HepG2 (cell line): Measurements from ENCODE around the gene RHBDF2. TPM values are rescaled to one million over a fixed set of nuclear protein-coding genes. Genes with fewer than 3 reads are reported as not detected.

Experiments used
- ATAC-seq: fragments of 200-7000 bp; cut with Tn5 transposase; 3 replicates; pipeline ENCODE4 v1.9.1; 2020; ENCODE audit warnings: mild to moderate bottlenecking, moderate library complexity
- BruUV-seq: library from RNA; stranded (reverse); fragments of 400-500 nt; replicated peaks from 2 replicates; lab custom pipeline; 2021; lab: Mats Ljungman, UMichigan
- CTCF ChIA-PET: fragments of 300-600 bp; formaldehyde crosslinking; extraction: SDS; loops from one replicate; lab custom pipeline; 2021; ENCODE audit warnings: low total read pairs, inconsistent platforms, low intra/inter-chr PET ratio; lab: Yijun Ruan, JAX
- POLR2A ChIA-PET: fragments of 350-600 bp; sonication (Branson Sonifier 250); formaldehyde crosslinking; loops from one replicate; lab custom pipeline; 2020; ENCODE audit warnings: antibody characterized with exemption, inconsistent platforms; lab: Yijun Ruan, JAX
- DNase-seq: peaks from one replicate; pipeline ENCODE4 v3.0.0-alpha.2; 2015; ENCODE audit warnings: low spot score
- FAIRE-seq: peaks from 3 replicates; lab custom pipeline; 2011; peaks lifted over from hg19 to GRCh38; lab: Jason Lieb, UNC
- H2AFZ ChIP-seq: one replicate; pipeline ENCODE4 v1.6.1; 2011; ENCODE audit warnings: low read length, inconsistent platforms
- H3K27ac ChIP-seq: fragments of 300-600 bp; 3 replicates; pipeline ENCODE4 v1.8.0; 2011; ENCODE audit warnings: mixed run types, mild to moderate bottlenecking, mixed read lengths, low read length, inconsistent platforms; ENCODE audit not compliant: insufficient read depth; ENCODE audit errors: extremely low read length
- H3K27me3 ChIP-seq, 2 experiments: fragments of 200-600 bp in 1 of 2; 2 replicates in 1 of 2; 3 replicates in 1 of 2; pipeline versions ENCODE4 v1.6.0 to v1.8.0; 2011; ENCODE audit warnings: low read length in 2 of 2, mild to moderate bottlenecking in 2 of 2, moderate library complexity in 2 of 2, inconsistent platforms in 1 of 2; ENCODE audit not compliant: insufficient read depth in 2 of 2, control insufficient read depth in 1 of 2
- H3K36me3 ChIP-seq, 2 experiments: fragments of 200-600 bp in 1 of 2; replicated peaks in 1 of 2; 2 replicates in 1 of 2; 3 replicates in 1 of 2; pipeline versions ENCODE4 v1.5.1 to v1.8.0; 2011; ENCODE audit warnings: low read length in 2 of 2, inconsistent platforms in 1 of 2; ENCODE audit not compliant: insufficient read depth in 2 of 2, control insufficient read depth in 1 of 2
- H3K4me1 ChIP-seq: 2 replicates; pipeline ENCODE4 v1.5.1; 2012; ENCODE audit warnings: low read length, inconsistent platforms; ENCODE audit not compliant: insufficient read depth
- H3K4me2 ChIP-seq: 2 replicates; pipeline ENCODE4 v1.6.0; 2011; ENCODE audit warnings: low read depth, low read length, inconsistent platforms
- H3K4me3 ChIP-seq, 3 experiments: fragments of 200-600 bp in 1 of 3; sonication (generic), shearing (Covaris generic) in 1 of 3; replicated peaks in 1 of 3; 2 replicates each; pipeline ENCODE4 v1.5.1; 2011 to 2016; ENCODE audit warnings: low read length in 3 of 3, inconsistent platforms in 2 of 3, low read depth in 2 of 3, mild to moderate bottlenecking in 2 of 3, control low read depth in 1 of 3, mixed read lengths in 1 of 3; ENCODE audit not compliant: insufficient read depth in 1 of 3
- H3K79me2 ChIP-seq: one replicate; pipeline ENCODE4 v1.6.1; 2011; ENCODE audit warnings: low read length, inconsistent platforms; ENCODE audit not compliant: insufficient read depth
- H3K9ac ChIP-seq: 2 replicates; pipeline ENCODE4 v1.6.0; 2011; ENCODE audit warnings: mild to moderate bottlenecking, low read depth, low read length, inconsistent platforms; ENCODE audit not compliant: insufficient read depth
- H3K9me3 ChIP-seq: 2 replicates; pipeline ENCODE4 v1.5.1; 2012; ENCODE audit warnings: mild to moderate bottlenecking, low read length
- H4K20me1 ChIP-seq: 2 replicates; pipeline ENCODE4 v1.6.0; 2011; ENCODE audit warnings: inconsistent platforms, mild to moderate bottlenecking, low read length, moderate library complexity; ENCODE audit not compliant: insufficient read depth
- AGO2 ChIP-seq: fragments of 200-400 bp; formaldehyde crosslinking; optimal IDR thresholded peaks from 2 replicates; pipeline ENCODE3; 2017; ENCODE audit warnings: mild to moderate bottlenecking, low read depth, low read length, moderate library complexity
- ASH2L ChIP-seq: fragments of 300-600, 200-600 bp; sonication (generic); IDR thresholded peaks from 2 replicates; pipeline ENCODE4 v1.7.0; 2017; ENCODE audit warnings: low read depth, mild to moderate bottlenecking, moderate library complexity, mixed read lengths, low read length; ENCODE audit not compliant: insufficient read length
- ATF1 ChIP-seq: IDR thresholded peaks from 2 replicates; pipeline ENCODE4 v1.6.1; 2016; ENCODE audit warnings: mild to moderate bottlenecking, control low read depth
- GABPA ChIP-seq, 2 experiments: IDR thresholded peaks; 2 replicates each; pipeline ENCODE4 v1.6.1; 2011 to 2016; ENCODE audit warnings: low read depth in 2 of 2, low read length in 1 of 2, missing biosample characterization in 1 of 2, missing genetic modification characterization in 1 of 2
- KAT2B ChIP-seq: fragments of 150-350 bp; IDR thresholded peaks from 2 replicates; pipeline ENCODE4 v1.6.1; 2014; ENCODE audit warnings: low read depth, low read length, borderline replicate concordance
- LCORL ChIP-seq, 2 experiments: fragments of 450-650 bp in 1 of 2; sonication (generic) in 1 of 2; formaldehyde crosslinking in 1 of 2; IDR thresholded peaks; 2 replicates each; pipeline versions ENCODE4 v1.5.0 to v1.6.1; 2017 to 2020; ENCODE audit warnings: antibody characterized with exemption in 1 of 2, missing genetic modification reagents in 1 of 2
- PATZ1 ChIP-seq: sonication (generic); formaldehyde crosslinking; IDR thresholded peaks from 2 replicates; pipeline ENCODE4 v1.4.0; 2020; ENCODE audit warnings: missing genetic modification reagents
- STAT6 ChIP-seq: sonication (generic); formaldehyde crosslinking; IDR thresholded peaks from 2 replicates; pipeline ENCODE4 v1.4.0; 2020; ENCODE audit warnings: missing genetic modification reagents, mild to moderate bottlenecking, borderline replicate concordance
- TFAP4 ChIP-seq: sonication (generic); IDR thresholded peaks from 2 replicates; pipeline ENCODE4 v1.6.1; 2016; ENCODE audit warnings: low read depth, borderline replicate concordance
- THAP7 ChIP-seq: sonication (generic); formaldehyde crosslinking; IDR thresholded peaks from 2 replicates; pipeline ENCODE4 v1.8.1; 2023; ENCODE audit warnings: mild to moderate bottlenecking, missing genetic modification reagents
- ZFX ChIP-seq: sonication (generic); formaldehyde crosslinking; IDR thresholded peaks from 2 replicates; pipeline ENCODE4 v1.4.0; 2020; ENCODE audit warnings: mild to moderate bottlenecking, low read depth, missing genetic modification reagents, moderate library complexity
- ZNF335 ChIP-seq: sonication (generic); formaldehyde crosslinking; IDR thresholded peaks from 2 replicates; pipeline ENCODE4 v1.4.0; 2020; ENCODE audit warnings: missing genetic modification reagents
- ZNF792 ChIP-seq: IDR thresholded peaks from 2 replicates; pipeline ENCODE4 v1.6.1; 2016
- ZNF891 ChIP-seq: sonication (generic); formaldehyde crosslinking; IDR thresholded peaks from 2 replicates; pipeline ENCODE4 v1.5.0; 2020; ENCODE audit warnings: mild to moderate bottlenecking, missing genetic modification reagents
- WGBS: methylation state at CpG from one replicate; pipeline ENCODE4 v1.1.6; 2017; ENCODE audit warnings: low lambda C conversion rate; 5-methylcytosine and 5-hydroxymethylcytosine counted together
- in situ Hi-C: cut with HindIII; loops from 2 replicates; pipeline ENCODE4 v1.10.0; 2017; ENCODE audit warnings: low pct_unique_long_range_greater_than_20kb; ENCODE audit not compliant: extremely low pct_ligation_motif_present
- intact Hi-C: fragments of 100-400 bp; cut with micrococcal nuclease; formaldehyde crosslinking; loops from one replicate; pipeline ENCODE4 v1.10.0; 2022; ENCODE audit not compliant: unreplicated experiment
- polyA plus RNA-seq, 8 experiments: library from polyadenylated mRNA; depleted of rRNA in 3 of 8; stranded (reverse) in 7 of 8; unstranded in 1 of 8; fragments of >200 nt; fragmentation: Illumina TruSeq in 4 of 8; extraction: Trizol in 4 of 8; gene quantifications; 2 replicates each; pipeline versions ENCODE4 v1.2.1 to v1.2.3, GENCODE V29; 2011 to 2016; ENCODE audit warnings: low read depth in 4 of 8, missing spikeins in 1 of 8, mixed read lengths in 1 of 8; ENCODE audit not compliant: insufficient read depth in 1 of 8
- total RNA-seq, 5 experiments: library from RNA; depleted of rRNA; stranded (reverse); fragments of >200 nt; fragmentation: Illumina TruSeq; extraction: Trizol; gene quantifications; 2 replicates each; pipeline ENCODE4 v1.2.3, GENCODE V29; 2016; ENCODE audit warnings: low read depth in 1 of 5

Gene RHBDF2
- total and polyA plus RNA-seq, 2 of the 13 experiments (the other 11 are each of a cell fraction or from before 2014, with no cell fraction given): 7.8 to 24.2 TPM

- Histone ChIP-seq H3K4me1 (peaks cover 66% of the 10 kb centered on the region), H3K9ac (peak overlapping the region; percentile 43; the same call in 1 of the 2 replicates), H2AFZ (no peak overlapping the region), H3K4me3 (peak overlapping the region in 2 of 3 experiments; percentile 9 to 47; a peak in 2 of 6 replicates), H3K27me3 (no peaks in the 10 kb centered on the region), H4K20me1 (peaks cover 33% of the 10 kb centered on the region; the same call in 1 of the 2 replicates), H3K4me2 (peak overlapping the region; percentile 72), H3K36me3 (0 out of 5 replicates have a peak, but pooled peaks cover 1 to 3% of the 10 kb centered on the region in 2 experiments), H3K27ac (no peak overlapping the region), H3K79me2 (peaks cover 4% of the 10 kb centered on the region), H3K9me3 (no peaks in the 10 kb centered on the region)
- no peak for FAIRE-seq
- BruUV-seq: no TSS peak
- intact Hi-C loops (no loop called here), in situ Hi-C loops (no loop called here)
- no peak for DNase-seq
- POLR2A ChIA-PET: interaction anchor here (0.5 to 12.2 kb wide), 9 partner anchors 8 to 243 kb away, joined by 3 to 252 read pairs (median 3); partner anchors contain the start of gene RHBDF2
- CTCF ChIA-PET: no interaction called here
- ATAC-seq: peak; percentile 52
- WGBS: 12% methylated on average over 7 of the region's 11 CpGs
- no peak for TF ChIP-seq KAT2B
- peak; percentile 47 for TF ChIP-seq AGO2
- no peak for TF ChIP-seq STAT6 (CRISPR knock-in tag)
- peak; percentile 64; the same call in 1 of the 2 replicates for TF ChIP-seq TFAP4
- 0 out of 2 replicates have a peak, but pooled peaks have one; percentile 6 for TF ChIP-seq PATZ1 (CRISPR knock-in tag)
- no peak for TF ChIP-seq GABPA (IDR thresholded peaks at IDR 0.05; ENCODE audit: low read depth, low read length)
- no peak for TF ChIP-seq GABPA (CRISPR knock-in tag; IDR thresholded peaks at IDR 0.05; ENCODE audit: low read depth)
- 0 out of 2 replicates have a peak, but pooled peaks have one; percentile 34 for TF ChIP-seq ZNF891 (CRISPR knock-in tag)
- TF ChIP-seq THAP7: peak; percentile 69; the same call in 1 of the 2 replicates
- no peak for TF ChIP-seq ATF1 (CRISPR knock-in tag)
- TF ChIP-seq ZFX (CRISPR knock-in tag): peak; percentile 31; the same call in 1 of the 2 replicates
- no peak for TF ChIP-seq ZNF792
- TF ChIP-seq ASH2L: no peak
- TF ChIP-seq ZNF335 (CRISPR knock-in tag): no peak
- no peak for TF ChIP-seq LCORL (IDR thresholded peaks at IDR 0.05)
- peak; percentile 59; the same call in 1 of the 2 replicates for TF ChIP-seq LCORL (CRISPR knock-in tag; IDR thresholded peaks at IDR 0.05)
Measured at GRCh38 chr17:76492123-76492988, 8.9 kb downstream of the RHBDF2 start.
